SH-SY5Y (cell line): Measurements from ENCODE around the gene MYH6.

ENCODE experiments used
- GATA2 ChIP-seq: IDR thresholded peaks from 2 replicates; pipeline ENCODE4 v1.6.1; 2011; ENCODE audit warnings: mild to moderate bottlenecking, low read depth, low read length
- GATA3 ChIP-seq: IDR thresholded peaks from 2 replicates; pipeline ENCODE4 v1.6.1; 2011; ENCODE audit warnings: low read depth, mild to moderate bottlenecking, low read length, moderate library complexity

DNA sequence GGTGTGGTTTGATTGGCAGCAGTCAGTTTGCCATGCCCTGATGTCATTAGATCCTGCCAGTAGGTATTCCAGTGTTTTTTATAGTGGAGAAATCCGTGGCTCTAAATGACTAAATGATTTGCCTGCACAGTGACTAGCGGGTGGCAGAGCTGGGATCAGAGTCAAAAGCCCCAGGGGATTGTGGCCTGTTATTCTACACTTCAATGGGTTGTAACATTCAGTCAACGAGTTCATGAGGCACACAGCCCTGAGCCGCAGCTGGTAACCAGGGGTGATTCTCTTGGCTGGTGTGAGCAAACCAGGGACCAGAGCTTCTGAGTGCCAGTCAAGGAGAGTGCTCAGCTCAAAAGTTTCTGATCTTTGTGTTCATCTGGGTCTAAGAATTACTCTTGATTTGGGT is 1.8 kb downstream of the MYH6 start:
- TF ChIP-seq GATA2 (no peak), GATA3 (no peak)
